Skeletal muscle tissue (tissue), 4 donors: Measurements from ENCODE around the gene ARHGAP20. TPM values are rescaled to one million over a fixed set of nuclear protein-coding genes. Genes with fewer than 3 reads are reported as not detected.

ENCODE experiments used
- H3K27ac ChIP-seq: one replicate; pipeline ENCODE4 v1.7.0; 2013; ENCODE audit warnings: mild to moderate bottlenecking, low read depth, low read length, inconsistent platforms
- H3K27me3 ChIP-seq, 3 donors: one replicate each; pipeline ENCODE4 v1.7.0; 2013; ENCODE audit warnings: low read length in 3 of 3; ENCODE audit not compliant: control insufficient read depth in 3 of 3, insufficient read depth in 3 of 3
- H3K36me3 ChIP-seq, 3 donors: one replicate each; pipeline ENCODE4 v1.7.0; 2013; ENCODE audit warnings: low read length in 3 of 3; ENCODE audit not compliant: control insufficient read depth in 3 of 3, insufficient read depth in 3 of 3
- H3K4me1 ChIP-seq, 3 donors: one replicate each; pipeline ENCODE4 v1.7.0; 2013; ENCODE audit warnings: low read length in 3 of 3, mild to moderate bottlenecking in 3 of 3; ENCODE audit not compliant: control insufficient read depth in 3 of 3, insufficient read depth in 3 of 3
- H3K4me3 ChIP-seq, 3 donors: one replicate each; pipeline ENCODE4 v1.7.0; 2013; ENCODE audit warnings: low read length in 3 of 3
- H3K9ac ChIP-seq, 3 donors: one replicate each; pipeline ENCODE4 v1.7.0; 2013; ENCODE audit warnings: low read length in 3 of 3, mild to moderate bottlenecking in 3 of 3, moderate library complexity in 2 of 3, low read depth in 1 of 3
- H3K9me3 ChIP-seq, 3 donors: one replicate each; pipeline ENCODE4 v1.7.0; 2013; ENCODE audit warnings: low read length in 3 of 3; ENCODE audit not compliant: control insufficient read depth in 3 of 3
- total RNA-seq: library from RNA; depleted of rRNA; stranded (reverse); fragments of >200 nt; gene quantifications from one replicate; pipeline ENCODE4 v1.2.3, GENCODE V29; 2014
- donor health status: Osteomylitis.

Gene ARHGAP20
- total RNA-seq, 1 donor from 2014 or later: 8.9 TPM

DNA sequence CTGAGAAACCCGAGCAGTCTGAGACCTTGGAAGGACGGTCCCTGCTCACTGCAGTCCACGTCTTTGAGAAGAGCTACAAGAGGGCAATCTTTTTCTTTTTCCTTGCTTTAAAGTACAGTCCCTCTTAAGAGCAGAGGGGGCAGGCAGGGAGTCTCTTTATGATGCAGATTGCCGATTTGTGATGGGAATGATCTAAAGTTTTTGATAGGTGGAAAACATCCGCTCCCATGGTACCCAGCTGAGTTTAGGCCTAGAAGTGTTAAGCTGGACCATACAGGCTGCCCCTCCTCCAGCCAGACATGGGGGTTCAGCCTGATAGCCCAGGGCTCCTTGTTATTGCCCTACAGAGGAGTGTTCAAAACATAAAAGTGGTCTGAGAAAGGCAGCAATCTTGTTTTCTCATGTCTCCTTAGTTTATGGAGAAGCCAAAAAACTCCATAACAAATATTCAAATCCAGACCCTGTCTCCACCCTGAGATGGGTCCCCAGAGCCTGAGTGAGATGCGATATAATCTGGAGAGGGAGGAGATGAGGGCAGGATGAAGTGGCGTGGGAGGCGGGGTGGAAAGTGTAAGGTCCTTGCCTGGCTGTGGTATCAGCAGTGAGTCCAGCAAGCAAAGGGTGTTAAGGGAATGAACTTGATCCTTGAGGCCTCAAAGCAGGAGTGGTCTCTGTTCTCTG is 147.4 kb downstream of the ARHGAP20 start:
- Histone ChIP-seq H3K4me3 (no peak overlapping the region), H3K4me1 (peaks cover 0 to 8% (median 4%) of the 10 kb centered on the region in 3 donors), H3K27ac (no peak overlapping the region), H3K27me3 (no peaks in the 10 kb centered on the region), H3K9ac (no peak overlapping the region), H3K9me3 (no peaks in the 10 kb centered on the region), H3K36me3 (no peaks in the 10 kb centered on the region)

- Histone ChIP-seq H3K4me3 (no peak overlapping the region), H3K9me3 (no peaks in the 10 kb centered on the region), H3K27me3 (peaks cover 0 to 3% (median 0%) of the 10 kb centered on the region in 3 donors), H3K36me3 (no peaks in the 10 kb centered on the region), H3K4me1 (no peaks in the 10 kb centered on the region), H3K27ac (no peak overlapping the region), H3K9ac (no peak overlapping the region)
Observed at GRCh38 chr11:110544779-110545178, 167.5 kb downstream of the ARHGAP20 start.

GRCh38 chr11:110538154-110538553 is 174.1 kb downstream of the ARHGAP20 start:
- Histone ChIP-seq H3K9ac (no peak overlapping the region), H3K27ac (no peak overlapping the region), H3K4me3 (no peak overlapping the region), H3K9me3 (no peaks in the 10 kb centered on the region), H3K4me1 (no peaks in the 10 kb centered on the region), H3K36me3 (no peaks in the 10 kb centered on the region), H3K27me3 (peaks cover 0 to 3% (median 3%) of the 10 kb centered on the region in 3 donors)

DNA sequence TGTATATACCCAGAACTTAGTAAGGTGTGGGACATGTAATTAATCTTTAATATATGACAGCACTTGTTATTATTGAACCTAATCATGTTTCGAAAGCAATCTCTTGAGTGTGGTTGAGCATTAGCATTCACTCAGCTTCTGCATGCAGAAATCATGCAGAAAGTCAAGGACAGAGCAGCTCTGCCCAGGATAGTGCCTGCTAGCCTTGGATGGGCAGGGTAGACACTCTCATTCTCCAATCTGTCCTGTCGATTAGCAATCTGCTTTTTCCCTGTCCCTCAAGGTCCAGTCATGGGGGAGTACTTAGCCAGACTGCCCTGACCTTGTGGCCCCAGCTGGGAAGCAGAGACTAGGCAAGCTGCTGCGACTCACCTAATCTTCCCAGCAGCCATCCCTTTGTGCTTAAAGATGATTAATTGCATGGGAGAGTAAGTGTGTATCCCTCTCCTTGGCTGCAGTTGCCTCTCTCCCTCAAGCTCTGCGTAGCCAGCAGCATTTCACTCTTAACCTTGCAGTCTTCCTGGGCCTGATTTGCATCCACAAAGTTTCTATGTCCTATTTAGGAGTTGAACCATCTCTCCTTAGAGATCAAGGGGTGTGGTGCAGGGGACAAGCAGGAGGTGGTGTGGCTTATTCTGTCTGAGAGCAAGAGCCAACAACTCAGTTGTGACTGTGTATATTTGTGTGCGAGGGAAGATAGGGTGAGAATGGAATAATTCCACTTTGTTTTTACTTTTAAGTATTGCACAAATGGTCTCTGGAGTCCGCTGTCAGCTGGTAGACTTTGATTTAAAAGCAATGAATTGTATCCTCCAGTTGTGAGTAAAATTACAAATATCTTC is 181.1 kb downstream of the ARHGAP20 start:
- H3K36me3 ChIP-seq: no peaks in the 10 kb centered on the region
- H3K4me1 ChIP-seq: peaks cover 0 to 4% (median 0%) of the 10 kb centered on the region in 3 donors
- H3K9me3 ChIP-seq: peaks cover 0 to 2% (median 0%) of the 10 kb centered on the region in 3 donors
- H3K4me3 ChIP-seq: peak overlapping the region in 1 of 3 donors; percentile 6
- H3K27ac ChIP-seq: no peak overlapping the region
- H3K27me3 ChIP-seq: no peaks in the 10 kb centered on the region
- H3K9ac ChIP-seq: no peak overlapping the region

- no peak overlapping the region for H3K4me3 ChIP-seq
- H3K9me3 ChIP-seq: peaks cover 0 to 2% (median 0%) of the 10 kb centered on the region in 3 donors
- no peak overlapping the region for H3K9ac ChIP-seq
- no peaks in the 10 kb centered on the region for H3K36me3 ChIP-seq
- H3K27me3 ChIP-seq: no peaks in the 10 kb centered on the region
- peaks cover 0 to 7% (median 0%) of the 10 kb centered on the region in 3 donors for H3K4me1 ChIP-seq
- no peak overlapping the region for H3K27ac ChIP-seq
Observed at GRCh38 chr11:110529043-110529442, 183.2 kb downstream of the ARHGAP20 start.

DNA sequence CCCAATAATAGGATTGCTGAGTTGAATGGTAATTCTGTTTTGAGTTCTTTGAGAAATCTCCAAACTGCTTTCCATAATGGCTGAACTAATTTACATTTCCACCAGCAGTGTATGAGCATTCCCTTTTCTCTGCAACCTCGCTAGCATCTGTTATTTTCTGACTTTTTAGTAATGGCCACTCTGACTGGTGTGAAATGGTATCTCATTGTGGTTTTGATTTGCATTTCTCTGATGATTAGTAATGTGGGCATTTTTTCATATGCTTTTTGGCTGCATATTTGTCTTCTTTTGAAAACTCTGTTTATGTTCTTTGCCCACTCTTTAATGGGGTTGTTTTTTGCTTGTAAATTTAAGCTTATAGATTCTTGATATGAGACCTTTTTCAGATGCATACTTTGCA is 185.1 kb downstream of the ARHGAP20 start:
- peaks cover 0 to 7% (median 0%) of the 10 kb centered on the region in 3 donors for H3K4me1 ChIP-seq
- no peaks in the 10 kb centered on the region for H3K27me3 ChIP-seq
- H3K36me3 ChIP-seq: no peaks in the 10 kb centered on the region
- H3K27ac ChIP-seq: no peak overlapping the region
- H3K4me3 ChIP-seq: no peak overlapping the region
- H3K9ac ChIP-seq: no peak overlapping the region
- H3K9me3 ChIP-seq: peaks cover 0 to 2% (median 0%) of the 10 kb centered on the region in 3 donors
